ENCODE measurements around the gene ITGB1.

The ITGB1 gene

DNA sequence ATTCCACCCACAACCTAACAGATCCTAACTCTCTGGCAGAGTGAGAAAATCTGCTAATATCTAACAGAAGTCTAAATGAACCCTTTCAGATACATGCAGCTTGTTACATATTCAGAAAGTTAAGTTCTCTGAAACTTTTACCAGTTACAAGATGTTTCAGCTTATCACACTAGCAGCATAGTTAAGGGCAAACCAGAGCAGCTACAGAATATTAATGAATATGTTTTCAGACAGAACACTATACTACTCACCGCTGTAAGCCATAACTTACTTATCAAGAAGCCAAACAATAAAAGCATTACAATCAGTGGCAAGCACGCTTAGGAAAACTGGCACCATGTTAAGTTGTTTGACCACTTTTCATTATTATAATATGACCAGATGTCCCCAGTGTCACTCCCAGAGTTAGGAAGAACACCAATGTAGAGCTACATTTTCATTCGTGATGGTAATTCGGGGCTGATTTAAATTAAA lies 2.7 kb downstream of the ITGB1 start:
- DNase-seq (ENCODE audit: low read depth) = no peak

DNA sequence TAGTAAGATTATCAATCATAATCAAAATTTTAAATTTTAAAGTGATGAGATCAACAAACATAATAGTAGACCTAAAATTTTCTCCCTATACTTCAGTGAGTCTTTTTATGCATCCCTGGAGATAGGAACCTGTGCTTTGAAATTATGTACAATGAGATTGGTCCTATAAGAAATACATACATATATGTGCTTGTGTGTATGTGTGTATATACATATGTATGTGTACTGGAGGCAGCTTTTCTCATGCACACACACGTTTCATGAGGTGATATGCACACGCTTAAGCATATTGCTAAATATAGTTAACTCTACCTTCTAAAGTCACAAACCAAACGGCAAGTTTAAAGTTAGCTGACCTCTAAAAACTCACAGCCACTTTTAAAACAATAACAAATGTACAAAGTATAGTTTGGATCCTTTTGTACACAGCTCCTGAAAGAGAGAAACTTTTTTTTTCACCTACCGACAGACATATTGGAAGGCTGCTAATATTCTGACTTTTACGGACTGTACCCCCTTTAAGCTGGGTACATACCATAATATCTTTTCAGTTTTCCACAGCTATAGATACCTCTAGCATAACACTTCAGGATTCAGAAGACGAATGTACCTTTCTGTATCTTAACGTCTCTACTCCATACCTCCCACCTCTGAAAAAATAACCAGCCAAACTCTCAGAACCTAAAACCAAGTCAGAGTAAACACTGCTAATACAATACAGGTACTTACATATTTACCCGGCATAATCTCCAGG lies 3.3 kb downstream of the ITGB1 start:
- no peak for DNase-seq (ENCODE audit: low read depth)

DNA sequence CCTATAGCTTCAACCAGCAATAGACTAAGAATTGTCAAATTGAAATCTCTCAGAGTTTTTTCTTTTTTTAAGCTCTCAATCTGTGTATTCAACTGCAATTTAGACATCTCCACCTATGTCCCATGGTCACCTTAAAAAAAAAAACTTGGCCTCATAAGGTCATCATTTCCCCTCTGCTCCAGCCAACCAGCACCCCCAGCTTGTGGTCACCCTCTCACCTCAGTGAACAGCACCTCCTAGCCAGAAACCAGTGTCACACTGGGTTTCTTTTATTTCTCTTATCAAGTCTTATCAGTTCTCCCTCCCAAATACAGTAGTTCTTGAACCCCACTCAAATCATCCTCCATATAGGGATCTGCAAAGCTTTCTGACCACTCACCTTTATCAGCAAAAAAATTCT lies 4.0 kb downstream of the ITGB1 start:
- DNase-seq (ENCODE audit: low read depth) = no peak

DNA sequence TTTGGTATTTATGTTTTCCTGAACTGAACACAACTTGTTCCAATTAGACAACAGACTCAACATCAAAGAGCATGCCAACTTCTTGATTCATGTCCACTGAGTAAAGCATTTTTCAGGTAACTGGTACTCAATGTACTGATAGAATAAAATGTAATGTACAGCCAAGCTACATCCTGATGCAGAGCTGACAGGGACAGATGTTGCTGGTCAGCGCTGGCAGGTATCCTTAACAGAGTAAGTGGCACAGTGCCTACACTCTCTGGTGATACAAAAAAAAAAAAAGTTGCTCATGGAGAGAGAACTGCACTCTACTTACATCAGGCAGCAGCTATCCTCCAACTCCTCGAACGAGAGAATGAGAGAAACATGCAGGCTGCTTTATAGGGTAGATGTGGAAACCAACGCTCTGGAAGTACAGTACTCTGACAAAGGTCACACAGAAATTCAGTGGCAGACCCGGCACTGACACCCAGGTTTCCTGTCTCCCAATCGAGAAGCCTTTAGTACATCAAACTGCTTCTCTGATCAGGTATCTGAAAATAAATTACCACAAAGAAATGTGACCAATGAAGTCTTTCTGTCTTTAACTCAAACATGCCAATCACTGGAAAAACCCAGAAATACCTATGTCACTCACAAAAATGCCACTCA lies 4.6 kb downstream of the ITGB1 start:
- DNase-seq (ENCODE audit: low read depth) = no peak

DNA sequence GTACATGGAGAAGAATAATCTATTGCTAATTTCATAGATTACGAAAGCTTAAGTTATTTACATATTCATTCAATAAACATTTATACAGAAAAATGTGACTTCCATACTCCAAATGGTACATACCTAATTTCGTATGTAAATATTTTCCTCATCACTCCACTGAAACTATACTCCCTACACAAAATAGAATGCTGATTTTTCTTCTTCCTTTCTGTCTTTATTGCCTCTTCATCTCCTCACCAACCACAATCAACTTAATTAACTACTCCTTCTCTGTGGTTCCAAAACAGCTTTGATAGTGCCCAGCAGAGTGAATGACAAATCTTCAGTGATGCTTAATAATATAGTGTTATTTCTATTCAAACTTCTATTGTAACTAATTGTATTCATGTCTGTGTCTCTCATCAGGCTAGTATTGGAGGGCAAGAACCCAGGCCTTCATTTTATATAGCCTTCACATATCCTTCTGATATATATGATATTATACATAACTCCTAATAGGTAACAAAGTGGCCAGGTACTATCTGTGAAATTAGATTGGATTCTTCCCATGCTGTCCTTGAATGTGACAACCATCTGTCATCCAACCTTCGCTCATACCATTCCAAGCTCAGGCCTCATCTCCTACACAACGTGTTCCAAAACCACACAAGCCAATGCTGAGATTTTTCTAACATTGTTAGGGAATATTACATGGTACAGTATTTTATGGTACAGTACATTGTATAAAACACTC lies 5.3 kb downstream of the ITGB1 start:
- no peak for DNase-seq (ENCODE audit: low read depth)

DNA sequence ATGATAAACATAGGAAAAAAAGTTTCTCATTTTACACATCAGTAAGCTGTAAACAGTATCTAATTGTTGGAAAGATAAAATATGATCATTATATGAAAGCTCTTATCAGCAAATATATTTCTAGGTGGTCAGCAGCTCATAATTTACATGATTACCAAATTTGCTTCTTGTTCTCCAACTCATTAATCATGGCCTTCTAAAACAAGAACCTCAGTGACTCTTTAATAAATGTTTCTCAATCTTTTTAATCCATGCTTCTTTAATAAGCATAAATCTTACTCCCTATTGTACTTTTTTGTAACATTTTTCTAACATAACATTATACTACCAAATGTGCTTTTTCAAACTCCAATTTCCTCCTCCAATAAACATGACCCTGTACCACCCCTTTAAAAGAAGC lies 5.9 kb downstream of the ITGB1 start:
- no peak for DNase-seq (ENCODE audit: low read depth)

DNA sequence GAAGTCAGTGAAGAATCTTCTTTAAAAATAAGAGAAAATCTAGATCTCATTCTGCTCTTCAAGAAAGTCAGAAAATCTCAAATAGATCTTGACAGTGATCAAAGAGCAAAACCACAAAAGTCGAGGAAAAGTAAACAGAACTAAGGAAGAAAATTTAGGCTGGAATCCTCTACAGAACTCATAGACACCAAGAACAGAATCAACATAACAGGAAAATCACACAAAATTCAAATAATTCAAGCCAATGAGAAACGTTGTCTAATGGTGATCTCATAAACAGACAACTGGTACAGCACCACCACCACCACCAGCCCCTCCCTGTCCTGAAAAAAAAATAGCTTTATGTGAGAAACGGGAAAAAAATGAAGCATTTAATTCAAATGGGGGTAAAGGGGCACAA lies 6.9 kb downstream of the ITGB1 start:
- DNase-seq (ENCODE audit: low read depth) = no peak

DNA sequence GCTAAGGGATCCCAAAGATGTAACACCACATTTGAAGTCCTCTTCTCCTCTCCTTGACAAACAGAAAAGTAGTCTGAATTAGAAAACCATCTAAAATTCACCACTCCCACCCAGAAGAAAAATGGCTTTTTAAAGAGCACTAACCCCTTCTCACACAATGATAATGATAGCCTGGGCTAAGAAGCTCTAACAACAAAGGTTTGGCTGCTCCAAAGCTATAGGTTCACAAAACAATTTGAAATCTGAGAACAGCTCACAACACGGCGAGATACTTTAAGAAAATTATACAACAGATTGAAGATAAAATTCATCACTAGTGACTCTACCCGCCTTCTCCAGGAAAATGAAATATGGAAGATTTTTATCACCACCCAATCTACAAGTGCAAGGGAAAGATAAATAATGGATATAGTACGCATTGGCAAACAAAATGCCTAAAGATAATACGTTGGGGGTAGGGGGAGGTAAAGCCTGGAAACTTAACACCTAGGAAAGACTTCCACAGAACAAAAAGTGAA lies 7.4 kb downstream of the ITGB1 start:
- no peak for DNase-seq (ENCODE audit: low read depth)

DNA sequence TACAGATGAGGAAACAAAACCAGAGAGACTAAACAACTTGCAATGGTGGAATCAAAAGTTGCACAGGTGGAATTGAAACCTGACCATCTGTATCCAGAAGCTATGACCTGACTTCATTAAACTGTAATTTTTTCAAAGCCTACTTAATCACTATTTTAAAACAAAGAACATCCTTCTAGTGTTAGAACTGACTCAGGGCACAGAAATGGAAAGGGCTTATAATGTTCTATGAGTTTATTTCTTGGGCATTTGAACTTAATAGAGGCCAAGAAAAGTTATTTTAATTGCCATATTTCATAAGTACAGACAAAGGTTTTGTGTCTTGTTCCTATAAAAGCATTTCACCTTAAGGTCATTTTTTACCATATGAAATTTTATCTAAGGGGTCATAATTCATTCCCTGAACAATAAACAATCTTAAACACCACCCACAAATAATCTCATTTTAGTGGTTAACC lies 8.8 kb downstream of the ITGB1 start:
- DNase-seq (ENCODE audit: low read depth) = no peak

DNA sequence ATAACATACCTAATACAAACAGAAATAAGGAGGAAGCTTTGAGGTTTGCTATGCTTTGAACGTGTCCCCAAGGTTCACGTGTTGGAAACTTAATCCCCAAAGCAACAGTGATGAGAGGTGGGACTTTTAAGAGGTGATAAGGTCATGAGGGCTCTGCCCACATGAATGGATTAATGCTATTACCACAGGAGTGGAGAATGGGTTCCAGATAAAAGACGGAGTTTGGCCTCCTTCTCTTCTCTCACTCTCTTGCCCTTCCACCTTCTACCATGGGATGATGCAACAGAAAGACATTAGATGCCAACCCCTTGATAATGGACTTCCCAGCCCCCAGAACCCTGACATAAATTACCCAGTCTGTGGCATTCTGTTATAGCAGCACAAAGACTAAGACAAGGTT lies 9.6 kb downstream of the ITGB1 start:
- no peak for DNase-seq (ENCODE audit: low read depth)

DNA sequence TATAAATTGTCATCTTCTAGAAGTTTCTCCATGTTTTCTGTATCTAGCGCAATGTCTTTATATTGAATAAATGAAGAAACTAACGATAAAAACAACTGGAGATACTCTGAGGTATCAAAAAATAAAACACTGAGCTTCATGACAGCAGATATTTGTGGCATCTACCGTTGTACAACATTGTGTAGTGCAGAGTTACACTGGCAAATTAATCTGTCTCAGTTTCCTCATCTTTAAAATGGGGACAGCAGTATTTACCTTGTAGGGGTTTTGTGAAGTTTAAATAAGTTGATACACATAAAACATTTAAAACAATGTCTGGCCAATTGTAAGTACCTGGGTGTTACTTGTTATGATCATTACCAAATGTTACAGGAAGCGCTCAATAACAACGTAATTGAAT lies 10.4 kb downstream of the ITGB1 start:
- DNase-seq (ENCODE audit: low read depth) = no peak

DNA sequence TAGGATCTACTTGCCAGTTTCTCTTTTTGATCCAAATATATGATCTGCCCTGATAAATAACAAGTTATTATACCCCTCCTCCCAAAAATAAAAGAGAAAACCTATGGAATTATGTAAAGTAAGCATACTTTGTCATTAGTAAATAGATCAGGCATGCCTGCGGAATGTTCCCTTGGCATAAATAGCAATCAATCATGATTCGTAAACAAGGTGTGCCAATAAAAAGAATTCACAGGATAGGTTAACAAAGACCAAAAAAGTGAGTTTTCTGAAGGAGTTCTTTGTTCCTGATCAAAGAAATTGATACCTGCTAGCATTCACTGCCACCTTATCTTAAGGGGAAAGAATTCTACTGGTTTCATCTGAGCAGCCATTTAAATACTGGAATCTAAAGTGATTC lies 11.9 kb downstream of the ITGB1 start:
- no peak for DNase-seq (ENCODE audit: low read depth)

DNA sequence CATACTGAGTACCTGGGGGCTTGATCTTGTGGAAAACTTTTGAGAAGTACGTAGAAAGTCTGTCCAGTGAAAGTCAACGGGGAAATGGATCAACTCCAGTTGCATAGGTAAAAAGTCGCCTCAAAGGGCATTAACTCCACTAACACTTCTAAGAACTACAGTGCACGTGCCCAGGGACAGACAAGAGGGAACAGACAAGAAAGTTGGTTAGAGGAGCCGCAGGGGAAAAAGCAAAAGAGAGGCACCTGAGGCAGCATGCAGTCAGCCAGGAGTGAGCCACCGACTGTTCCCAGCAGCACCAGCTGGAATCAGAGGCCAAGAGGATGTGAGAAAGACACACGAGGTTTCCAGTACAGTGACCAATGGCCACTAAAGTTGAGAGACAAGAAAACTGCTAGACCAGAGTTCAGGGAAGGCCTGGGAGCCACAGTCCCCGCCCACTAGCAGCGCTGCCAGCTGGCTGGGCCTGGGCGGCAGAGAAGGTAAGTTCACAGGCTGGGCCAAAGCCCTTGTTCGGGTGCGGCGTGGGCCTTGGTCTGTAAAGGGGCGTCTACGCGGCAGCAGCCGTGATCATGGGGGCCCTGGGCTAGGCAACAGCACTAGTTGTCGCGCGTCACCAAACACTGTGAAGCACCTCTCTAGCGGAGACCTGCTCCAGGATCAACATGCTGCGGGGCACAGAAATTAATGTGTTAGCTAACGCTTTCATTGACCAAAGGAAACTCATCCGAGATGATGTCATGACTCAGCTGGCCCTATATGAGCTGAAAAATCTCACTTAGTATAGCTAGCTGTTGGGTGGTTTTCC lies 14.0 kb downstream of the ITGB1 start:
- no peak for DNase-seq (ENCODE audit: low read depth)

DNA sequence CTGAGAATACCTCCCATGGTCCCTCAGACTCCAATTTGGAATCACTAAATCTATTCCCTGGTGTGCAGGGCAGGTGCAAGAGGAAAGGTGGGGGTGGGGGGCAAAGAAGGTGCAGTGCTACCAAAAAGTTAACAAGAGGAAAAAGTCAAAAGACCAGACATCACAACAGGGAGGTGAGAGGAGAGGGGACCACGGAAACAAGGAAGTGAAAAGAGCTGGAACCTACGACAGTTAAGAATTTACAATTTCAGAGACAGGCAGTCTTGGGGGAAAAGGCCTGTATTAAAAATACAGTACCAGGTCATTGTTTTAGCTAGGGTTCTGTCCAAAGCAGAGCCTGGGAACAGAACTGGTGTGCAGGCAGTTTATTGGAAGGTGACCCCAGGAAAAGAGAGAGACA lies 14.6 kb downstream of the ITGB1 start:
- no peak for DNase-seq (ENCODE audit: low read depth)

DNA sequence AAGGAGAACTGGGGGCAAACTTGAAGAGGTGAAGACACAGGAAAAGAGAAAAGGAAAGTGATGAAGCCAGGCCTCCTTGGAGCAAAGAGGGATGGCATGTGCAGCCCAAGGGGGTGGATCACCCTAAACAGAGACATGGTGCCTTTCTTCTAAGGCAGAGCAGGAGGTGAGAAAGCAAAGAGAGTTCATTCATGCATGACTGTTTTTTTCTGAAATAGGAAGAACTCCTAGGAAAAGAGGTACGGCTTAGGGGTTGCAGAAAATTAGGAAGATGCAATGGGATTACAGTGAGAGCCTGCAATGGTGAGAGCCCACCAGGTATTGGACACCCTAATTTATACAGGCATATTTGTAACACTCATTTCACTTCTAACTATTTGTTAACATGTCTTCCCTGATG lies 15.9 kb downstream of the ITGB1 start:
- DNase-seq (ENCODE audit: low read depth) = no peak

DNA sequence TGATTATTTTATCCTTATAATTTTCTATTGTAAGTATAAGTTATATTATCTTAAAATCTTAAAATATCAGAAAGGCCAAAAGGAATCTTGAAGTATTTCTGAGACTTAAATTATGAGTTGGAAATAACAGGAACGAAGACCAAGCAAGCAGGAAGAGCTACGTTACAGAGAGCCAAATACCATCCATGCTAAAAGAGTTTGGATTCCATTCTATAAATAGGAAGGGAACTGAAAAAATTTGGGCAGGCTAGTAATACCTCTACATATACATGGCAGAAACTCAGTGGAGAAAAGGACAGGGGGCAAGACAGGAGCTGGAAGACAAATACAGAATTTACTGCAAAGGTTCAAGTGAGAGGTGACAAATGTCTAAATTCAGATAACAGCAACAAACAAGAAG lies 16.7 kb downstream of the ITGB1 start:
- DNase-seq (ENCODE audit: low read depth) = no peak

DNA sequence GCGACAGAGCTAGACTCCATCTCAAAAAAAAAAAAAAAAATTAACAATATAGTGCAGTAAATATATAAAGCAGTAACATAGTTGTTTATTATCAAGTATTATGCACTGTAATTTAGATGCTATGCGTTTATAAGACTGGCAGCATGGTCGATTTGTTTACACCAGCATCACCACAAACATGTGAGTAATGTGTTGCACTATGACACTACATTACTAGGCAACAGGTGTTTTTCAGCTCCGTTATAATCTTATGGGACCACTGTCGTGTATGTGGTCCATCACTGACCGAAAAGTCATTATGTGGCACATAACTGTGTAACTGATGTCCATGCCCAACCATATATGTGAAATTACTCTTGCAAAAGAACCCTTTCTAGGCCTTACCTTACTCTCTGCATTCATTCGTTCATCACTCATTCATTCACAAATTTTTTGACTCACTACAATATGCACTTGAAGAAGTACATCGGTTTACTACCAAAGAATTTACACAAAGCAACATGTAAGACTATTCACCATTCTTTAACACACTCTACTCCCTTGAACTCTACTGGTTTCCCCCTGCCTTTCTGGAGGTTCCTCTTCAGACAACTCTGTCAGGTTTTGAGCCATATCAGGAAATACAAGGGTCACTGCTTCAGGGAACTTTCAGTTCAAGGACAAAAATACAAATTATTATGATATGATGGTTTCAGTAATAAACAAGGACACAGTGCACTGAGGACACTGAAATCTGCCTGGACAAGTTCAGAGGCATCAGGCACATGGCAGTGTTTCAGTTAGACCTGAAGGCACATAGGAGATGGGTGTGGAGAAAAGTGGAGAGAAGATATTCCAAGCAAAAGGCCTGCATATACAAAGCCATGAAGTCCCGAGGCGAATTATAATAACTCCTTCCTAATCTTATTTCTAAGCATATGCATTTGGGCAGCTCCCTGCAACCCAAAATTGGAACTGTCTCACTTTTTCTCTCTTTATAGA lies 17.4 kb downstream of the ITGB1 start:
- DNase-seq (ENCODE audit: low read depth) = no peak

DNA sequence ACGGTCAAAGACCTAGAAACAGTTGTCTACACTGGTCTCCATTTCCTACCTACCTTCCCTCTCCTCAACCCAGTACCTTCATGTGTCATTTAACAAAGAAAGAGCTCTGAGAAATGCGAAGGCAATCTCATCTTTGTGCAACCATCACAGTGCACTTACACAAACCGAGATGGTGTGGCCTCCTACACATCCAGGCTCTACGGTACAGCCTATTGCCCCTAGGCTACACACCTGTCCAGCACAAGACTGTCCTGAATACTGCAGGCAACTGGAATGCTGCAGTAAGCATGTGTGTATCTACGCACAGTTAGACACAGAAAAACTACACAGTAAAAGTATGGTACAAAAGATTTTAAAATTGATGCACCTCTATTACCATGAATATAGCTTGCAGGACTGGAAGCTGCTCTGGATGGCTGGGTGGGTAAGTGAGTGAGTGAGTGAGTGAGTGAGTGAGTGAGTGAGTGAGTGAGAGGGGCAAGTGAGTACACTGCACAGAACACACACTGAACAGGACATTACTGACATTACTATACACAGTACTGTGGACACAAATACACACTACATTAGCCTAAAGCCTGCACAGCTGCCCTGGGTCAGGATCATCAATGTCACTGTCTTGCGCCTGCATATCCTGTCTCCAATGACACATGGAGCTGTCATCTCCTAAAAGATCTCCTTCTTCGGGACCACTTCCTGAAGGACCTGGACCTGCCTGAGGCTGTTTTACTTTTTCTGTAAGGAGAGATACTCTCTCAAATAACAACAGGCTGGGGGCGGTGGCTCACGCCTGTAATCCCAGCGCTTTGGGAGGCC lies 18.5 kb downstream of the ITGB1 start:
- DNase-seq (ENCODE audit: low read depth) = no peak

DNA sequence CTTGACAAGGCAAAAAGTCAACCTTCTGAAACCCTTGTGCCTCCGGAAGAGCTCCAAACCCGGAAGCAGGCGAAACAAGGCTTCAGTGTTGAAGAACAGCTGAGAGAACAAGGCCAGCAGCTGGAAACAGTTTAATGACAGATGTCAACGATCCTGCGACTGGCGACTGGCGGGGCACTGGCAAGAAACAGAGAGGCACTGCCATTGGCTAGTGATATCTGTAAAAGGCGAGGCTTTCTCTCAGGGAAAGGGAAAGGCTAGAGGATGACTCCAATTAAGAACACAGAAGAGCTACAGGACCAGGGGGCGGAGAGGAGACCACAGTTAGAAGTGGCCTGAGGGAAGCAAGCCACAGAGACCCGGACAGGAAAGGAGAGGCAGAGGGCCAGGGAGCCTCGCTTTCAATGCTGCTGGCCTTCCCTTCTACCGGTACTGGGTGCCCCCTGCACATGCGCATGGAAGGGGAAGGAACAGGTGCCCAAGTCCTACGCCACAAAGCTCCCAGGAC lies 19.4 kb downstream of the ITGB1 start:
- DNase-seq (ENCODE audit: low read depth) = no peak
